HL-60 (cell line): Measurements from ENCODE around the gene GDI2.

Experiments used
- DNase-seq, 2 experiments: peaks; one replicate each; pipeline ENCODE4 v3.0.0-alpha.2; 2010 to 2020; ENCODE audit warnings: low read depth in 1 of 2, low spot score in 1 of 2
- H3K27ac ChIP-seq: fragments of 250-450 bp; sonication (Bioruptor Pico); replicated peaks from 2 replicates; pipeline ENCODE4 v1.5.1; 2020; ENCODE audit warnings: mild to moderate bottlenecking, moderate library complexity
- H3K27me3 ChIP-seq: fragments of 250-450 bp; sonication (Bioruptor Pico); 2 replicates; pipeline ENCODE4 v1.5.1; 2021; ENCODE audit warnings: mild to moderate bottlenecking, moderate library complexity; ENCODE audit not compliant: insufficient read depth, poor library complexity, severe bottlenecking
- H3K4me3 ChIP-seq: replicated peaks from 2 replicates; pipeline ENCODE4 v1.5.1; 2011; ENCODE audit warnings: mild to moderate bottlenecking, control low read depth, low read length; ENCODE audit not compliant: insufficient read depth
- GABPA ChIP-seq: IDR thresholded peaks from 2 replicates; pipeline ENCODE4 v1.6.1; 2012; ENCODE audit warnings: low read depth
- POLR2AphosphoS5 ChIP-seq: IDR thresholded peaks from 2 replicates; pipeline ENCODE4 v1.6.1; 2012; ENCODE audit warnings: low read depth
- SPI1 ChIP-seq: IDR thresholded peaks from 2 replicates; pipeline ENCODE4 v1.6.1; 2012; ENCODE audit warnings: low read depth, mild to moderate bottlenecking, borderline replicate concordance
- long read RNA-seq: library from polyadenylated mRNA; unstranded; transcript quantifications from one replicate; pipeline ENCODE4 v2.0.0, GENCODE V29; 2020
- TF ChIP-seq, protein P1 (sequence below): IDR thresholded peaks from 2 replicates; pipeline ENCODE4 v1.6.1; 2012; ENCODE audit warnings: low read depth; ENCODE audit not compliant: insufficient replicate concordance
- TF ChIP-seq, protein P2 (sequence below): IDR thresholded peaks from one replicate; pipeline ENCODE4 v1.5.1; 2011; ENCODE audit warnings: low read length, control low read depth, inconsistent platforms; ENCODE audit not compliant: insufficient read depth

The GDI2 gene
- long read RNA-seq, transcript GDI2-203 (11 exons, 2,412 nt): major isoform, 4,925 of 5,306 reads
- long read RNA-seq, transcript GDI2-202 (10 exons, 1,408 nt): minor isoform, 127 of 5,306 reads
- long read RNA-seq, partial matches to known transcripts: 78 of 5,306 reads
- long read RNA-seq, other reads (novel, unspliced or antisense): 176 of 5,306 reads

DNA sequence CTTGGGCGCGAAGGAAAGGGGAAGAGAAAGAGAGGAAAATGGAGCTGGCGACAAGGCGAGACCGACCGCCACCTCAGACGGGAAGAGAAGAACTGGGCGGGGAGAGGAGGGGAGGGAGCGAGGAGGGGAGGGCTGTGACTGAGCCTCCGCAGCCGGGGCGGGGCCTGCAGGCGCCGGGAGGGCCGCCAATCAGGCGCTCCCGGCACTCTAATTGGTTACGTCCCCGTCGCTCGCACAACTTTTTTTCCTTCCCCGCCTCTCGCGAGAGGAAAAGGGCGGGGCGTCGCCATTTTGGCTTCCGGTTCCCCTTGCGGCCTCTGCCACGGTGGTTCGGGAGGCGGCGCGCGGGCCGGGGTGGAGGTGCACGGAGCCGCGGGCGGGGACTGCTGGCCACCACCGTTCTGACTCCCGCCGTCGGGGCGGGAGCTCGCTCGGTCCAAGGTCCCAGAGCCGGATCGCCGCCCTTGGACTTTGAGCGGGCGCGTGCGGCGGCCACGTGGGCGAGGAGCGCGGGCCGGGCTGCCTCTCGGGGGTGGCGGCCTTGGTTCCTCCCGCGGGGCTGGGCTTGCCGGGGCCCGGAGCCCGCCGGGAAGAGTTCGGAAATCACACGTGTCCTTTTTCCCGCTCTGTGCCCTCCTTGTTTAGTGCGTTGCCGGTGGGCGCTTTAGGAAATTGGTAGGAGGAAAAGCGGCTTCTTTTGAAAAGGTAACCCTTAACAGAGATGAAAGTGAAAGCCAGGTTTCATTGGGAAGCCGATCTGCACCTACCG is at the start of gene GDI2:
TSS of gene GDI2 (minus strand) at position 94 of the 769 bp plus-strand sequence. CDS start 176 bp downstream, outside the sequence.
- no peaks in the 10 kb centered on the region for H3K27me3 ChIP-seq
- TF ChIP-seq POLR2AphosphoS5: peak; percentile 85
- TF ChIP-seq GABPA: peak; percentile 49; the same call in 1 of the 2 replicates
- TF ChIP-seq, protein P1, sequence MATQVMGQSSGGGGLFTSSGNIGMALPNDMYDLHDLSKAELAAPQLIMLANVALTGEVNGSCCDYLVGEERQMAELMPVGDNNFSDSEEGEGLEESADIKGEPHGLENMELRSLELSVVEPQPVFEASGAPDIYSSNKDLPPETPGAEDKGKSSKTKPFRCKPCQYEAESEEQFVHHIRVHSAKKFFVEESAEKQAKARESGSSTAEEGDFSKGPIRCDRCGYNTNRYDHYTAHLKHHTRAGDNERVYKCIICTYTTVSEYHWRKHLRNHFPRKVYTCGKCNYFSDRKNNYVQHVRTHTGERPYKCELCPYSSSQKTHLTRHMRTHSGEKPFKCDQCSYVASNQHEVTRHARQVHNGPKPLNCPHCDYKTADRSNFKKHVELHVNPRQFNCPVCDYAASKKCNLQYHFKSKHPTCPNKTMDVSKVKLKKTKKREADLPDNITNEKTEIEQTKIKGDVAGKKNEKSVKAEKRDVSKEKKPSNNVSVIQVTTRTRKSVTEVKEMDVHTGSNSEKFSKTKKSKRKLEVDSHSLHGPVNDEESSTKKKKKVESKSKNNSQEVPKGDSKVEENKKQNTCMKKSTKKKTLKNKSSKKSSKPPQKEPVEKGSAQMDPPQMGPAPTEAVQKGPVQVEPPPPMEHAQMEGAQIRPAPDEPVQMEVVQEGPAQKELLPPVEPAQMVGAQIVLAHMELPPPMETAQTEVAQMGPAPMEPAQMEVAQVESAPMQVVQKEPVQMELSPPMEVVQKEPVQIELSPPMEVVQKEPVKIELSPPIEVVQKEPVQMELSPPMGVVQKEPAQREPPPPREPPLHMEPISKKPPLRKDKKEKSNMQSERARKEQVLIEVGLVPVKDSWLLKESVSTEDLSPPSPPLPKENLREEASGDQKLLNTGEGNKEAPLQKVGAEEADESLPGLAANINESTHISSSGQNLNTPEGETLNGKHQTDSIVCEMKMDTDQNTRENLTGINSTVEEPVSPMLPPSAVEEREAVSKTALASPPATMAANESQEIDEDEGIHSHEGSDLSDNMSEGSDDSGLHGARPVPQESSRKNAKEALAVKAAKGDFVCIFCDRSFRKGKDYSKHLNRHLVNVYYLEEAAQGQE: no peak
- TF ChIP-seq, protein P2, sequence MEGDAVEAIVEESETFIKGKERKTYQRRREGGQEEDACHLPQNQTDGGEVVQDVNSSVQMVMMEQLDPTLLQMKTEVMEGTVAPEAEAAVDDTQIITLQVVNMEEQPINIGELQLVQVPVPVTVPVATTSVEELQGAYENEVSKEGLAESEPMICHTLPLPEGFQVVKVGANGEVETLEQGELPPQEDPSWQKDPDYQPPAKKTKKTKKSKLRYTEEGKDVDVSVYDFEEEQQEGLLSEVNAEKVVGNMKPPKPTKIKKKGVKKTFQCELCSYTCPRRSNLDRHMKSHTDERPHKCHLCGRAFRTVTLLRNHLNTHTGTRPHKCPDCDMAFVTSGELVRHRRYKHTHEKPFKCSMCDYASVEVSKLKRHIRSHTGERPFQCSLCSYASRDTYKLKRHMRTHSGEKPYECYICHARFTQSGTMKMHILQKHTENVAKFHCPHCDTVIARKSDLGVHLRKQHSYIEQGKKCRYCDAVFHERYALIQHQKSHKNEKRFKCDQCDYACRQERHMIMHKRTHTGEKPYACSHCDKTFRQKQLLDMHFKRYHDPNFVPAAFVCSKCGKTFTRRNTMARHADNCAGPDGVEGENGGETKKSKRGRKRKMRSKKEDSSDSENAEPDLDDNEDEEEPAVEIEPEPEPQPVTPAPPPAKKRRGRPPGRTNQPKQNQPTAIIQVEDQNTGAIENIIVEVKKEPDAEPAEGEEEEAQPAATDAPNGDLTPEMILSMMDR: no peak
- H3K27ac ChIP-seq: peak within 1 kb of the TSS; percentile 91
- H3K4me3 ChIP-seq: peak within 1 kb of the TSS; percentile 58
- peak; percentile 73 to 87 for DNase-seq

DNA sequence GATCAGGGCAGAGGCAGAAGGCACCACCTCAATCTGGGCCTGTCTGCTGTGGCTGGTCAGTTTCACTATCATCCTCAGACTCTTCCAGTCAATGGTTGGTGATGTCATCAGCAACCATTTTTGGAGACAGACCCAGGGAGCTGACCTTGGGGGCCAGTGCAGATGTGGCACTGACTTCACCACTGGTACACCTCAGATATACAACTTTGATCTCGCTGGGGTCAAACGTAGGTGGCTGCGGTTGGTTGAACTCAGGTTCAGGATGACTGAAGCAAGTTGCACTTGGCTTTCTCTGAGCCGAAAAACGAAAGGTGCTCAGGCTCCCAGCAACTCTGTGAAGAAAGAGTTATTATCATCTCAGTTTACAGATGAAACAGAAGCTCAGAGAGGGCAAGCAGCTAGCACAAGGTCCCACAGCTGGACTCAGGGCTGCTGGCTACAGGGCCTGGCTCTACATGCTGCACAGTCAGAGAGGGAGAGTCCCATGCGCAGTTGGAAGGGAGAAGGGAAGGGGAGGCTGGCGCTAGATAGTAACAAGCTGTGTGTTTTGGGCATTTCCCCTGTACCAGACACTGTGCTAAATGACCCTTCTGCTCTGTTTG is 49.2 kb upstream of the GDI2 start:
- no peak for DNase-seq
- H3K4me3 ChIP-seq: no peak overlapping the region
- TF ChIP-seq, protein P1: no peak
- TF ChIP-seq, protein P2: no peak
- TF ChIP-seq SPI1 (no peak), GABPA (no peak), POLR2AphosphoS5 (no peak)
- H3K27me3 ChIP-seq: no peaks in the 10 kb centered on the region
- H3K27ac ChIP-seq: no peak overlapping the region

DNA sequence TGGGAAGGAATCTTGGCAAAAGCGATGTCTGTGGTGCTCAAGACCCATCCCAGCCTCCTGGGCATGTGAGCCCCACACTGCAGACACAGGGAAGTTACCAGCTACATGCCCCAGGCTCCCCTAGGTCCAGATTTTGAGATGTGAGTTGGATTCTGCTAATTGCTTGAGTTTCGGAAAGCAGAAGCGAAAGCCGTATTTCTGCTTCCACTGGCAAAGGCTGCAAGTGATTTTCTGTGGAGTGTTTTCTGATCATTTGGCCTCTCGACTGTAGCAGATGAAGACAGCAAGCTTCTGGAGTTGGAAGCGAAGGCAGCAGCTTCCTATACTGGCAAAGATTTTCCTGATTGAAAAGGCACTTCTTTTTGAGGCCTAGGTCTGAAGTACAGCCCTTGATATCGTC is 46.8 kb upstream of the GDI2 start:
- TF ChIP-seq POLR2AphosphoS5: no peak
- TF ChIP-seq, protein P1: no peak
- TF ChIP-seq GABPA: no peak
- TF ChIP-seq, protein P2: no peak
- TF ChIP-seq SPI1: no peak
- Histone ChIP-seq H3K27me3 (no peaks in the 10 kb centered on the region), H3K4me3 (no peak overlapping the region), H3K27ac (no peak overlapping the region)
- DNase-seq: no peak
